ENCODE measurements around the gene NEK6. TPM values are rescaled to one million over a fixed set of nuclear protein-coding genes. Genes with fewer than 3 reads are reported as not detected.

Gene NEK6
- total RNA-seq, 1 experiment from 2014 or later: 43.9 TPM

DNA sequence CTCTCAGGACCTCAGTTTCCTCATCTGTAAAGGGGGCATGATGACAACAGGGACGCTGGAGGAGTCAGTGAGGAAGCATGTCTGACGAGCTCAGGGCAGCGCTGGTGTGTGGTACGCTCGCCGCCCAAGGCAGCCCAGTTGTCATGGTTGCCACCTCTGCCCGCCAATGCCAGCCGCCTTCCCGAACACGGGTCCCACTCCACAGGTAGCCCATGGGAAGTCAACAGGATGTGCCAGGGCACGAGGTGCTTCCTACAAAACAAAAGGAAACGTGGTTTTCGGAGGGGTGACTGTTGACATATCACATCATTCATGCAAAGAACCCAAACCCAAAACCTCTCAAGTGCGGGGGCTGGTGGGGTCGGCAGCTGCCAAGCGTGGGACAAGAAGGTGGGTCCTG lies 58.1 kb downstream of the NEK6 start:
- no peak for DNase-seq (ENCODE audit: low read depth)

DNA sequence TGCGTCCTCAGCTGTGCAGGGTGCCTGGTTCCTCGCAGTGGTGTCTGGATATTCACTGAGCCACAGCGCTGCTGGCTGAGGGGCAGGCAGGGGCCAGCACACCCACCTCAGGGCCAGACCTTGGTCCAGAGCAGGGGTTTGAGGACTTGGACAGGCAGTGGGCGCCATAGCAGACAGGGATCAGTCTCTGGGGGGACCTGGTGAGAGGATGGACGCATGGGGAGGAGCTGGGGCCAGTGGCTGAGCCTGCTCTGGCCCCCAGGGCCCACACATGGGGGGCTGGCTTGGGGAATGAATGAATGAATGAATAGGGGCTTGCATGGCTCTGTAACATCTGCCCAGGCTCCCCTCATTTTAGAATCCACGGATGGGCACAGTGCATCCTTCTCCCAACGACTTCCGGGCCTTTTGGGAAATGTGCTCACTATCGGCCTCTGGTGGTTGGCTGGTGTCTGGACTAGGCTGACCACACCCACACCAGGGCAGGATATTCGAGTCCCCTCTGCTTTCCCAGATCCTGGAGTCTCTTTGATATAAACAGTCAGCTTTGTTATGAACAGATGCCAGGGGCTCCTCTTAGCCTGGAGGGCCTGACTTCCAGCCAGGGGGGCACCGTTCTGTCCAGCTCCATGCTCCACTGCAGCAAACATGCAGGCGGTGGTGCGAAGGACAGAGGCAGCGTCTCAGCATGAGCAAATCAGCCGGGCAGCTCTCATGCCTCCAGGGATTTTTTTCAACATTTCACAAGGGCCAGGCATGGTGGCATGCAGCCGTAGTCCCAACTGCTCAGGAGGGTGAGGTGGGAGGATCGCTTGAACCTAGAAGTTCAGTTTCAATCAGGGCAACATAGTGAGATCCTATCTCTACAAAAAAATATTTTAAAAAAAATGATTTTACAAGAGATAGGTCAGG lies 62.6 kb downstream of the NEK6 start:
- DNase-seq (ENCODE audit: low read depth): peak; percentile 65

DNA sequence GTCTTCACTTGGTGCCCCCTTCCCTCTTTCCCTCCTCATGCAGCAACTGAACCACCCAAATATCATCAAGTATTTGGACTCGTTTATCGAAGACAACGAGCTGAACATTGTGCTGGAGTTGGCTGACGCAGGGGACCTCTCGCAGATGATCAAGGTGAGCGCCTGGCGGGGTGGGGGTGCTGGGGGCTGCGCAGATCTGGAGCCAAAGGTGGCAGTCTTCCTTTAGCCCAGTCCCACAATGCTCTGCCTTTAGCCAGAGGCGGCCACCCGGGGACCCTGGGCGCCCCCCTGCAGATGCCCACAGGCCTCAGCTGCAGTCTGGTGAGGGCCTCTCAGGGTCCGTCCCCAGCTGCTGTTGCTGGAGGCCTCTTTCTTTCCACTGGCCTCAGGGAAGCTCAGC lies 63.7 kb downstream of the NEK6 start:
- DNase-seq (ENCODE audit: low read depth): no peak

- no peak for DNase-seq (ENCODE audit: low read depth)
Observed at GRCh38 chr9:124321935-124322334, 64.2 kb downstream of the NEK6 start.

GRCh38 chr9:124322618-124323432 lies 65.1 kb downstream of the NEK6 start:
- DNase-seq (ENCODE audit: low read depth): no peak

DNA sequence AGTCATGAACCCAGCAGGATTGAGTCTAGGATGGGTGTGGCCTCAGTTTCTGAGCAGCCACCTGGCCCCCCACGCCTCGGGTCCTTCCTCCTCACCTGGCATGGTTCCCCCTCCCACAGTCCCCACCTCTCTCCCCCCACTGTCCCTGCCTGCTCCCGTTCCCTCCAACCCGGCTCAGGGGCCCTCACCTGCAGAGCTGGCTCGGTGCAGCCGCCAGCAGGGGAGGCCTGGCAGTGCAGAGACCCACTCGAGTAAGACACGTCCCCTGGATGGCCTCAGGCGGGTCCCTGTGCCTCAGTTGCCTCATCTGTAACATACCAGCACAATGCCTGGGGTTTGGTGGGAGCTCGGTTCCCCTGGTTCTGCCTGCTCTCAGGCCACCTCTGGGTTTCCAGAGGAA lies 66.2 kb downstream of the NEK6 start:
- DNase-seq (ENCODE audit: low read depth): no peak

DNA sequence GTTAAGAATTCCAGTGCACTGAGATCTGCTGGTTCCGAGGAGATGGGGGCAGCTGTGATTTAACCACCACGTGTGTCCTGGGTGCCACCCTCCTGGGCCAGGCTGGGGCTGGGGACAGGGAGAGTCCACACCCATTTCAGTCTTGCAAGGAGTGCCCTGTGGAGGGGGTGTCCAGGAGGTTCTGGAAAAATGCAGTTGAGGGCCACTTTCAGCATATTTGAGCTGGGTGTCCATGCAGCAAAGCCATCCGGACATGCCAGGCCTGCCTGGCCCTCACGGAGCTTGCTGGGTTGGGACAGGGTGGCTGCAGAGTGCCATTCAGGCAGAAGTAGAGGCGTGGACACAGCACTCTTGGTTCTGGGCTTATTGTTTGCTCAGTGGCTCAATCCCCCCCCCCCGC lies 68.1 kb downstream of the NEK6 start:
- no peak for DNase-seq (ENCODE audit: low read depth)

DNA sequence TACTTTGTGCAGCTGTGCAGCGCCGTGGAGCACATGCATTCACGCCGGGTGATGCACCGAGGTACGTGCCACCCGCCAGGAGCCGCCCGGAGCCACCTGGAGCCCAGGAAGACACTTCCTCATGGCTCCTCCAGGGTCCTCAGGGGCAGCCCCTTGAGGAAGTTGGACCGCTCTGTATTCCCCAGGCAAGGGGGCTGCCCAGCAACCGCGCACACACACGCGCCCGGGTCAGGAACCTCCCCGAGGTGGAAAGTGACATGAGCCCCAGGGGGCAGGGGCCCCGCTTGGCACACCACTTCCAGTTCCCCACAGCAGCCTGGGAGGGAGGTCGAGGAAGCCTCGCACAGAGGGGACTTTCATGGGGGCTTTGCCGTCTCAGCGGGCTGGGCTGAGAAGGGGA lies 68.6 kb downstream of the NEK6 start:
- DNase-seq (ENCODE audit: low read depth): no peak

DNA sequence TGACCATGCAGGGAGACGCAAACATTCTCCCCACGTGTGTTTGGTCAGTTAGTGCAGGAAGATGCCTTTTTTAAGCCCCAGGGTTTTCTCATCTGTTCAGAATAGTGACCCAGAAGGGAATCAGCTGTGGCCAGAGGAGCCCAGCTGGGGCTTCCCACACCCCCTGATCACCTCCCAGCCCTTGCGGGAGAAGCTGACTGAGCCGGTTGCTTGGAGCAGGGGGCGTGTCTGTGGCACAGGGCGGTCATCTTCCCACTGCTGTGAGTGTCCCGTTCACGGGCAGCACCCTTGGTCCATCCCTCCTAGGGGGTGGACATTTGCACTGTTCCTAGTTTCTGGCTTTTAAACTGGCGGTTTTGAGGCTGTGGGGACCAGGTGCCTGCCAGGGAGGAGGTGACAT lies 69.7 kb downstream of the NEK6 start:
- no peak for DNase-seq (ENCODE audit: low read depth)

- no peak for DNase-seq (ENCODE audit: low read depth)
Observed at GRCh38 chr9:124328285-124328684, 70.5 kb downstream of the NEK6 start.

DNA sequence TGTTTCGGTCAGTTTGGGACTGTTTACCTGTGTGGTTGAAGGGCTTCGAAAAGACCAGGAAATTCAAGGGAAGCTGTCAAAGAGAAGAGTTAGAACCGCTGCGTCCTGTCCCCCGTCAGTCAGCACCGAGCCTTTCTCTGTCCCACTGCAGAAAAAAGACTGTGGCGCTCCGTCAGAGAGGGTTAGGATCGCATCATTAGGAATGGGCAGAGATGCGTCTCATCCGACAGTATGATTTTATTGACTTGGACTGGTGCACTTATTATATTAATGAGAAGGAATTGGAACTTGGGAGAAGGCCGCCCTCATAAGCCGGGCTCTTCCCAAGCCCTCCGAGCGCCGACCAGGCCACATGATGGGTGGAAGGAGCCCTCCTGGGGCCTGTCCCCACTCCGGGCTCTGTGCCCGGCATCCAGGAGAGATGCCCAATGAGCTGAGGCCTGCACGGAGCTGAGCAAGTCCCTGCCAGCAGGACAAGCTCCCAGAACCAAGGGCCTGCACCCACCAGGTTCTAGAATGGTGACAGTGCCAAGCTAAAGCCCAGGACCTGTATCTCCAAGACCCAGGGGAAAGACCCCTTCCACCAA lies 71.5 kb downstream of the NEK6 start:
- DNase-seq (ENCODE audit: low read depth): no peak

GRCh38 chr9:124330011-124330697 lies 72.4 kb downstream of the NEK6 start:
- no peak for DNase-seq (ENCODE audit: low read depth)

GRCh38 chr9:124331580-124331979 lies 73.8 kb downstream of the NEK6 start:
- no peak for DNase-seq (ENCODE audit: low read depth)

GRCh38 chr9:124332361-124333202 lies 74.8 kb downstream of the NEK6 start:
- no peak for DNase-seq (ENCODE audit: low read depth)

- no peak for DNase-seq (ENCODE audit: low read depth)
Observed at GRCh38 chr9:124333203-124333579, 75.4 kb downstream of the NEK6 start.

DNA sequence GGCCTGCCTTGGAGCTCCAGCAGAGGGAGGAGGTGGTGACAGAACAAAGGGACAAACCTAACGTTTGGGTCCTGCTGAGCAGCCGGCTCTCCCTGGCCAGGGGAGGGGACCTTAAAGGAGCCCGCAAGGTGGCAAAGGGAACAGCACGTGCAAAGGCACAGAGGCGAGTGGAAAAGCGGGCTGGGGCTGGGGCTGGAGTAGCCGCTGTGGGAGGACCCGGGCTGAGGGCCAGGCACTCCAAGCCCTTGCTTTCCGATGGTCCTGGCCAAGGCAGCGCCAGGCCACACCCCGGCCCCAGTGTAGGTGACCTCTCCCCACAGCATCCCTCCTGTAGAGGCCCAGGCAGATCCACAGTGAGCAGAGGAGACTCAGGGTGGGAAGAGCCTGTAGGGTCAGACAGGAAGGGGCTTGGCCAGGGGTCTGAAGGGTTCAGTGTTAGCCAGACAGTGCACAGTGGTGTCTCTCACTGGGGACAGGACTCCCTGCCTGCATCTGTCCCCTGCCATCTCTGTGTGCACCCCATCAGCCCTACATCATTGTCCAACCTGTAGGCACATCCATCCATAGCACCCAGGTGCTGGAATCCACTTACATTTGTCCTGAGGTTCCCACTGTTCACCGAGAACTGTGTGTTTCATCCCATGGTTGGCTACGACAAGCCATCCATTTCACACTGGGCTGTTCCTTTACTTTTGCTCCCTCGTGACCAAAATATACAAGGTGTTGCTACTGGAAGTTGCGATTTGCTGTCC lies 77.0 kb downstream of the NEK6 start:
- DNase-seq (ENCODE audit: low read depth): no peak

DNA sequence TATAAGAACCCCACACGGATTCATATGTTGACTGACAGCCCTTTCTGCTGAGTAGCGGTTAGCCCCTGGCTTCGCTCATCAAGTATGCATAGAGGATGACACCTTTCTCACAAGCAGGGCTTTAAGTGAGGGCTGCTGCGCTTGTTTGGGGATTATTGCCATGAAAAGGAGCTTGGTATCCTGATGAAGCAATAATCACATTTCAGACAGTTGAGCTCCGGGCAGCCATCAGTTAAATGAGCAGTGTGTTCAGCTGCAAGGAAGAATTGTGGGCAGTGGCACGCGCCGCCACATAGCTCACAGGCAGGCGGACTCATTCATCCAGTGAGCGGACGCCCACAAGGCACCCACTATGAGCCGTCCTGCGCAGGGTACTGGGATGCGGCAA lies 77.6 kb downstream of the NEK6 start:
- no peak for DNase-seq (ENCODE audit: low read depth)

GRCh38 chr9:124337562-124337961 lies 79.8 kb downstream of the NEK6 start:
- DNase-seq (ENCODE audit: low read depth): no peak

GRCh38 chr9:124339603-124340146 lies 81.9 kb downstream of the NEK6 start:
- no peak for DNase-seq (ENCODE audit: low read depth)

Measured in HT1080 (cell line).